ENCODE results near the gene ZNF804A.

The ZNF804A gene

DNA sequence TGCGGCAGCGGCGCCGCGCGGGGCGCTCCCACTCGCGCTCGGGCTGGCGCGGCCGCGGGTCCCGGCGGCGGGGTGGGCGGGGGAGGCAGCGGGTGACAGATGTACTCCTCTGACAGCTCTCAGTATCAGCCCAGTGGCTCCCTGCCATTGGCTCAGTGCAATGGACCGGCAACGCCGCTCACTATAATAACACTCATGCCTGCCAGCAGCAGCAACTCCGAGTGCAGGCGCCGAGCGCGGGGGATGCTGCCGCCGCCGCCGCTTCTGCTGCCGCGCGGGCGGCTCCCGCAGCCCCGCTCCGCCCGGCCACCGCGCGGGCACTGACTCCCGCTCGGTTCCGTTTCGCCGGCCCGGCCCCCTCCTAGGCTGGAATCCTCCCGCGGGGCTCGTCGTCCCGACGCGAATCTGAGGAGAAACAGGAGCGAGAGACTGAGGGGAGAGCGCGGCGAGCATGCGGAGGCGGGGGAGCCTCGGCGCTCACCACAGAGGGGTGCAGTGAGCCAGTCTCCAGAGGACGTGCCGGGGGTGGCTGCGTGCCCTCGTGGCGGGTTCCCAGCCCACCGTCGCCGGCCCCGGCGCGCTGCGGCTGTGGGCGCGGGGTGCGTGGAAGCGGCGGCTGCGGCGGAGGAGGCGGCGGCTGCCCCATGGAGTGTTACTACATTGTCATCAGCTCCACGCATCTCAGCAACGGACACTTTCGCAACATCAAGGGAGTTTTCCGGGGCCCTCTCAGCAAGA, at the start of gene ZNF804A:
Gene ZNF804A (plus strand): TSS at position 214 of the 738 bp plus-strand sequence. CDS start 431 bp downstream, at position 645.
- Mint-ChIP-seq H3K27me3 (peaks cover 50% of the 10 kb centered on the region), H3K9me3 (no peaks in the 10 kb centered on the region), H3K36me3 (ENCODE audit: low read depth) (no peaks in the 10 kb centered on the region), H3K4me1 (ENCODE audit: low read depth) (peaks cover 11% of the 10 kb centered on the region), H3K4me3 (peak within 1 kb of the TSS; percentile 61), H3K27ac (no peak within 1 kb of the TSS)

GRCh38 chr2:184549153-184549552, 49.2 kb upstream of the ZNF804A start:
- Mint-ChIP-seq H3K4me1 (ENCODE audit: low read depth) (no peaks in the 10 kb centered on the region), H3K27ac (no peak overlapping the region), H3K4me3 (no peak overlapping the region), H3K27me3 (no peaks in the 10 kb centered on the region), H3K36me3 (ENCODE audit: low read depth) (no peaks in the 10 kb centered on the region), H3K9me3 (peaks cover under 1% of the 10 kb centered on the region)

DNA sequence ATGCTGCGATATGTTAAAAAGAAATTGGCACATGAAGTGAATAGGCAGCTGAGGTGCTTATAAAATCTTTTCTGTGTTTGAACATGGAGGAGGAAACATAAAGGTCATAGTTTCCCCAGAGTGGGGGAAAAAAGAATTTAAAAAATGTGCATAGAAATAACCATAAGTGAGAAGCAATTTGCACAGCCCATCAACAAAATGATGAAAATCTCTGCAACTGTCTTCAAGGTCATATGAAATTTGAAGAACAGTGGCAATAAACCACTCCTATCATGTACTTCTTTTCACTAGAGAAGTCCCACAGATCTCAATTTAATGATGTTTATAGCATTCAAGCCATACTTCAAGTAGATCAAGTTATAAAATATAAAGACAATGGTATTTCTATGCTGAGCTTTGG, 46.7 kb upstream of the ZNF804A start:
- Mint-ChIP-seq H3K4me3 (no peak overlapping the region), H3K9me3 (no peaks in the 10 kb centered on the region), H3K36me3 (ENCODE audit: low read depth) (no peaks in the 10 kb centered on the region), H3K27me3 (no peaks in the 10 kb centered on the region), H3K27ac (no peak overlapping the region), H3K4me1 (ENCODE audit: low read depth) (no peaks in the 10 kb centered on the region)

DNA sequence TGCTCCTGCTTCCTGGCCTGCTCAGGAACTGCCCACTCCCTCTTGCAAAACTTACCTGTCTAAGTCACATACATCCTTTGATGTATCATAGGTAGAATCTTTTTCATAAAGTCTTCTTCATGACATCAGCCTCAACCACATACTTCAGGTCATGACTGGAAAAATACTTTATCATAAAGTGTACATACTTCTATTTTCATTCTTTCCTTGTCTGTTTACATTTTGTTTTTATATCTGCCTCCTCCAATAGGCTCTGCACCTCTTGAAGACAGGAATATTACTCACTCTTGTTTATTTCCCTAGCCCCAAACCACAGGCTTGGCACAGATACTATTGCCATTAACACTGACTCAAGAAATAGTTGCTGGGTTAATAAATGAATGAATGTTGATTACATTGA, 43.6 kb upstream of the ZNF804A start:
- no peak overlapping the region for H3K4me3 Mint-ChIP-seq
- H3K27me3 Mint-ChIP-seq, result no peaks in the 10 kb centered on the region
- H3K9me3 Mint-ChIP-seq, result peaks cover 4% of the 10 kb centered on the region
- H3K4me1 Mint-ChIP-seq (ENCODE audit: low read depth), result no peaks in the 10 kb centered on the region
- H3K36me3 Mint-ChIP-seq (ENCODE audit: low read depth), result no peaks in the 10 kb centered on the region
- no peak overlapping the region for H3K27ac Mint-ChIP-seq

GRCh38 chr2:184555352-184555751, 43.0 kb upstream of the ZNF804A start:
- Mint-ChIP-seq H3K36me3 (ENCODE audit: low read depth) (no peaks in the 10 kb centered on the region), H3K27ac (no peak overlapping the region), H3K27me3 (no peaks in the 10 kb centered on the region), H3K4me1 (ENCODE audit: low read depth) (no peaks in the 10 kb centered on the region), H3K9me3 (peaks cover 4% of the 10 kb centered on the region), H3K4me3 (no peak overlapping the region)

DNA sequence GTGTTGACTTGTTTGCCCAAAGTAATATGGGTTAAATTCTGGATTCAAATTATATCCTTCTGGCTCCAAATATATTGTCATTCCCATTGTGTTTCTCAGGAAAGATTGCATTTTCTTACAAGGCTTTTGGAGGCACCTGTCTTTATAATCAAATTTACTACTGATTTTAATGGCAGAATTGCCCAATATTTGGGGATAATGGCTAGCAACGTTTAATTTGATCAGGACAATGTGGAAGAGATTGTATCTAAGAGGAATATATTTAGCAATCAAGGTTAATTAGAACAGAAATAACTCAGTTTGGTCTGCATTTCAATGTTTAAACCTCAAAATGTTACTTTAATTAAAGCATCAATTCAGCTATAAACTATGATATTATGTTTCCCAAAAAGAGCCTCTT, 41.7 kb upstream of the ZNF804A start:
- Mint-ChIP-seq H3K36me3 (ENCODE audit: low read depth) (no peaks in the 10 kb centered on the region), H3K9me3 (peaks cover 6% of the 10 kb centered on the region), H3K4me3 (no peak overlapping the region), H3K4me1 (ENCODE audit: low read depth) (no peaks in the 10 kb centered on the region), H3K27me3 (no peaks in the 10 kb centered on the region), H3K27ac (no peak overlapping the region)

DNA sequence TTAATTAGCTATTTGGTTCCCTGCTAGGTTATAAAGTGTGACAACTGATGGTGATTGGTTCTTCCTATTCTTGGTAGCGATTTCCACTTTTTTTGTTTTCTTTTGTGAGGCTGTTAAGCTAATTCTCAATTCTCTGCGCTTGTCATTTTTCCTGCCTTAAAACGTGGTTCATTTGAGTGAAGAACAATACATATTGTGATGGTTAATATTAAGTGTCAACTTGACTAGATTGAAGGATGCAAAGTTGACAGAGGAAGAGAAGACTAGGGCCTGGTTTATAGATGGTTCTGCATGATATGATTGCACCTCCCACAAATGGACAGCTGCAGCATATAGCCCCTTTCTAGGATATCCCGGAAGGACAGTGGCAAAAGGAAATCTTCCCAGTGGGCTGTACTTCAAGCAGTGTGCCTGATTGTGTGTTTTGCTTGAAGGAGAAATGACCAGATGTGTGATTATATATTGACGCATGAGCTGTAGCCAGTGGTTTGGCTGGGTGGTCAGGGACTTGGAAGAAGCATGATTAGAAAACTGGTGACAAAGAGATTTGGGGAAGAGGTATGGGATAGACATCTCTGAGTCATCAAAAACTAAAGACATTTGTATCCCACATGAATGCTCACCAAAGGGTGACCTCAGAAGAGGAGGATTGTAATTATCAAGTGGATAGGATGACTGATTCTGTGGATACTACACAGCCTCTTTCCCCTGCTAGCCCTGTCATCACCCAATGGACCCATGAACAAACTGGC, 39.4 kb upstream of the ZNF804A start:
- Mint-ChIP-seq H3K27ac (no peak overlapping the region), H3K27me3 (no peaks in the 10 kb centered on the region), H3K4me3 (no peak overlapping the region), H3K4me1 (ENCODE audit: low read depth) (no peaks in the 10 kb centered on the region), H3K36me3 (ENCODE audit: low read depth) (no peaks in the 10 kb centered on the region), H3K9me3 (peaks cover 6% of the 10 kb centered on the region)

- Mint-ChIP-seq H3K4me1 (ENCODE audit: low read depth) (no peaks in the 10 kb centered on the region), H3K4me3 (no peak overlapping the region), H3K36me3 (ENCODE audit: low read depth) (no peaks in the 10 kb centered on the region), H3K27ac (no peak overlapping the region), H3K9me3 (peaks cover 6% of the 10 kb centered on the region), H3K27me3 (no peaks in the 10 kb centered on the region)
Observed at GRCh38 chr2:184560603-184561002, 37.7 kb upstream of the ZNF804A start.

- H3K36me3 Mint-ChIP-seq (ENCODE audit: low read depth), result no peaks in the 10 kb centered on the region
- no peak overlapping the region for H3K4me3 Mint-ChIP-seq
- H3K27ac Mint-ChIP-seq, result no peak overlapping the region
- H3K27me3 Mint-ChIP-seq, result no peaks in the 10 kb centered on the region
- H3K9me3 Mint-ChIP-seq, result peaks cover 6% of the 10 kb centered on the region
- H3K4me1 Mint-ChIP-seq (ENCODE audit: low read depth), result no peaks in the 10 kb centered on the region
Observed at GRCh38 chr2:184562532-184562931, 35.8 kb upstream of the ZNF804A start.

GRCh38 chr2:184564092-184564491, 34.2 kb upstream of the ZNF804A start:
- H3K4me1 Mint-ChIP-seq (ENCODE audit: low read depth), result no peaks in the 10 kb centered on the region
- H3K27ac Mint-ChIP-seq, result no peak overlapping the region
- H3K36me3 Mint-ChIP-seq (ENCODE audit: low read depth), result no peaks in the 10 kb centered on the region
- H3K9me3 Mint-ChIP-seq, result peaks cover 2% of the 10 kb centered on the region
- H3K4me3 Mint-ChIP-seq, result no peak overlapping the region
- H3K27me3 Mint-ChIP-seq, result no peaks in the 10 kb centered on the region

- no peaks in the 10 kb centered on the region for H3K9me3 Mint-ChIP-seq
- no peaks in the 10 kb centered on the region for H3K36me3 Mint-ChIP-seq (ENCODE audit: low read depth)
- no peaks in the 10 kb centered on the region for H3K4me1 Mint-ChIP-seq (ENCODE audit: low read depth)
- H3K27me3 Mint-ChIP-seq, result no peaks in the 10 kb centered on the region
- no peak overlapping the region for H3K27ac Mint-ChIP-seq
- no peak overlapping the region for H3K4me3 Mint-ChIP-seq
Observed at GRCh38 chr2:184566716-184567115, 31.6 kb upstream of the ZNF804A start.

DNA sequence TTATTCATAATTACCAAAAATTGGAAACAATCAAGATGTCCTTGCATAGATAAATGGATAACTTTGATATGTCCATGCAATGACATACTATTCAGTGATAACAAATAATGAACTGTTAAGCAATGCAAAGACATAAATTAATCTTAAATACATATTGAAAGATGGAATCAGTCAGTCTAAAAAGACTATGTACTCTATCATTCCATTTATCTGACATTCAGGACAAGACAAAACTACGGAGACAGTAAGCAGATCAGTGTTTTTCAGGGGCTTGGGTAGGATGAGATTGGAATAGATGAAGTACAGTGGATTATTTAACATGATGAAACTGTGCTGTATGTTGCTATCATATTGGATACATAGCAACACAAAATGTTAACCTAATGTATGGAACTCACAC, 21.3 kb upstream of the ZNF804A start:
- Mint-ChIP-seq H3K4me1 (ENCODE audit: low read depth) (no peaks in the 10 kb centered on the region), H3K27ac (no peak overlapping the region), H3K9me3 (peaks cover 4% of the 10 kb centered on the region), H3K4me3 (no peak overlapping the region), H3K36me3 (ENCODE audit: low read depth) (no peaks in the 10 kb centered on the region), H3K27me3 (no peaks in the 10 kb centered on the region)

GRCh38 chr2:184577743-184578142, 20.6 kb upstream of the ZNF804A start:
- Mint-ChIP-seq H3K4me3 (no peak overlapping the region), H3K9me3 (peaks cover 4% of the 10 kb centered on the region), H3K27me3 (no peaks in the 10 kb centered on the region), H3K36me3 (ENCODE audit: low read depth) (no peaks in the 10 kb centered on the region), H3K27ac (no peak overlapping the region), H3K4me1 (ENCODE audit: low read depth) (no peaks in the 10 kb centered on the region)

GRCh38 chr2:184579226-184579625, 19.1 kb upstream of the ZNF804A start:
- no peaks in the 10 kb centered on the region for H3K36me3 Mint-ChIP-seq (ENCODE audit: low read depth)
- no peak overlapping the region for H3K4me3 Mint-ChIP-seq
- H3K27me3 Mint-ChIP-seq, result no peaks in the 10 kb centered on the region
- H3K4me1 Mint-ChIP-seq (ENCODE audit: low read depth), result no peaks in the 10 kb centered on the region
- no peak overlapping the region for H3K27ac Mint-ChIP-seq
- H3K9me3 Mint-ChIP-seq, result peaks cover 4% of the 10 kb centered on the region

- no peaks in the 10 kb centered on the region for H3K36me3 Mint-ChIP-seq (ENCODE audit: low read depth)
- no peak overlapping the region for H3K4me3 Mint-ChIP-seq
- no peak overlapping the region for H3K27ac Mint-ChIP-seq
- H3K4me1 Mint-ChIP-seq (ENCODE audit: low read depth), result no peaks in the 10 kb centered on the region
- peaks cover 3% of the 10 kb centered on the region for H3K9me3 Mint-ChIP-seq
- no peaks in the 10 kb centered on the region for H3K27me3 Mint-ChIP-seq
Observed at GRCh38 chr2:184581391-184581790, 16.9 kb upstream of the ZNF804A start.
